HepG2 (cell line): ENCODE measurements around the gene DIAPH1. TPM values are rescaled to one million over a fixed set of nuclear protein-coding genes. Genes with fewer than 3 reads are reported as not detected.

ENCODE experiments used
- ATF3 ChIP-seq: sonication (generic); formaldehyde crosslinking; IDR thresholded peaks from 2 replicates; pipeline ENCODE4 v1.4.0; 2020; ENCODE audit warnings: missing genetic modification reagents
- CEBPG ChIP-seq: IDR thresholded peaks from 2 replicates; pipeline ENCODE4 v1.6.1; 2016
- CREM ChIP-seq, 2 experiments: sonication (generic) in 1 of 2; formaldehyde crosslinking in 1 of 2; IDR thresholded peaks; 2 replicates each; pipeline versions ENCODE4 v1.4.0 to v1.6.1; 2016 to 2020; ENCODE audit warnings: antibody characterized with exemption in 1 of 2, mild to moderate bottlenecking in 1 of 2, missing genetic modification reagents in 1 of 2
- CTCF ChIP-seq: sonication (generic); formaldehyde crosslinking; IDR thresholded peaks from 2 replicates; pipeline ENCODE4 v1.5.0; 2020; ENCODE audit warnings: mild to moderate bottlenecking, missing genetic modification reagents, moderate library complexity
- EHMT2 ChIP-seq: fragments of 200-600 bp; sonication (generic); IDR thresholded peaks from 2 replicates; pipeline ENCODE4 v1.7.0; 2017; ENCODE audit warnings: antibody characterized with exemption, low read depth, low read length, borderline replicate concordance
- JUN ChIP-seq: sonication (generic); formaldehyde crosslinking; IDR thresholded peaks from 2 replicates; pipeline ENCODE4 v1.4.0; 2020; ENCODE audit warnings: mild to moderate bottlenecking, missing genetic modification reagents
- PHF8 ChIP-seq: sonication (generic); formaldehyde crosslinking; IDR thresholded peaks from 2 replicates; pipeline ENCODE4 v1.5.0; 2020; ENCODE audit warnings: missing genetic modification reagents
- POGZ ChIP-seq: sonication (generic); formaldehyde crosslinking; IDR thresholded peaks from 2 replicates; pipeline ENCODE4 v1.4.0; 2020; ENCODE audit warnings: mild to moderate bottlenecking, missing genetic modification reagents
- RFXAP ChIP-seq: sonication (generic); formaldehyde crosslinking; IDR thresholded peaks from 2 replicates; pipeline ENCODE4 v1.4.0; 2020; ENCODE audit warnings: missing genetic modification reagents, borderline replicate concordance
- ZBTB8A ChIP-seq: sonication (generic); formaldehyde crosslinking; IDR thresholded peaks from 2 replicates; pipeline ENCODE4 v1.4.0; 2020; ENCODE audit warnings: mild to moderate bottlenecking, low read depth, missing genetic modification reagents, borderline replicate concordance
- ZFX ChIP-seq: sonication (generic); formaldehyde crosslinking; IDR thresholded peaks from 2 replicates; pipeline ENCODE4 v1.4.0; 2020; ENCODE audit warnings: mild to moderate bottlenecking, low read depth, missing genetic modification reagents, moderate library complexity
- ZNF142 ChIP-seq: sonication (generic); formaldehyde crosslinking; IDR thresholded peaks from 2 replicates; pipeline ENCODE4 v1.4.0; 2020; ENCODE audit warnings: missing genetic modification reagents
- ZNF292 ChIP-seq: sonication (generic); formaldehyde crosslinking; IDR thresholded peaks from 2 replicates; pipeline ENCODE4 v1.8.1; 2022; ENCODE audit warnings: mild to moderate bottlenecking, low read depth, missing genetic modification reagents, borderline replicate concordance
- ZNF574 ChIP-seq: sonication (generic); formaldehyde crosslinking; IDR thresholded peaks from 2 replicates; pipeline ENCODE4 v1.4.0; 2020; ENCODE audit warnings: missing genetic modification reagents
- ZNF704 ChIP-seq: sonication (generic); formaldehyde crosslinking; IDR thresholded peaks from 2 replicates; pipeline ENCODE4 v1.8.1; 2023; ENCODE audit warnings: mild to moderate bottlenecking, inconsistent platforms, moderate library complexity, missing genetic modification reagents, borderline replicate concordance
- polyA plus RNA-seq, 8 experiments: library from polyadenylated mRNA; depleted of rRNA in 3 of 8; stranded (reverse) in 7 of 8; unstranded in 1 of 8; fragments of >200 nt; fragmentation: Illumina TruSeq in 4 of 8; extraction: Trizol in 4 of 8; gene quantifications; 2 replicates each; pipeline versions ENCODE4 v1.2.1 to v1.2.3, GENCODE V29; 2011 to 2016; ENCODE audit warnings: low read depth in 4 of 8, missing spikeins in 1 of 8, mixed read lengths in 1 of 8; ENCODE audit not compliant: insufficient read depth in 1 of 8
- total RNA-seq, 5 experiments: library from RNA; depleted of rRNA; stranded (reverse); fragments of >200 nt; fragmentation: Illumina TruSeq; extraction: Trizol; gene quantifications; 2 replicates each; pipeline ENCODE4 v1.2.3, GENCODE V29; 2016; ENCODE audit warnings: low read depth in 1 of 5

The DIAPH1 gene
- total and polyA plus RNA-seq, 2 of the 13 experiments (the other 11 are each of a cell fraction or from before 2014, with no cell fraction given) = 25.1 to 33.9 TPM

- peak; percentile 99 for TF ChIP-seq ZNF574 (CRISPR knock-in tag)
- TF ChIP-seq CTCF (CRISPR knock-in tag) = peak; percentile 78
- no peak for TF ChIP-seq ZBTB8A (CRISPR knock-in tag)
- TF ChIP-seq POGZ = peak; percentile 99
- TF ChIP-seq CEBPG (CRISPR knock-in tag) = peak; percentile 70
- TF ChIP-seq ZNF142 (CRISPR knock-in tag) = no peak
- TF ChIP-seq ATF3 (CRISPR knock-in tag) = 0 out of 2 replicates have a peak, but pooled peaks have one; percentile 67
- TF ChIP-seq ZNF704 (CRISPR knock-in tag) = no peak
- TF ChIP-seq EHMT2 = peak; percentile 56; the same call in 1 of the 2 replicates
- peak; percentile 93 for TF ChIP-seq CREM (IDR thresholded peaks at IDR 0.05)
- TF ChIP-seq CREM (CRISPR knock-in tag; IDR thresholded peaks at IDR 0.05) = no peak
- no peak for TF ChIP-seq JUN (CRISPR knock-in tag)
- no peak for TF ChIP-seq ZNF292 (CRISPR knock-in tag)
- no peak for TF ChIP-seq ZFX (CRISPR knock-in tag)
- TF ChIP-seq PHF8 (CRISPR knock-in tag) = no peak
- no peak for TF ChIP-seq RFXAP (CRISPR knock-in tag)
Measured at GRCh38 chr5:141564216-141564692, 54.5 kb downstream of the DIAPH1 start (continued).
